HepG2 (cell line): ENCODE data around the gene SWSAP1. TPM values are rescaled to one million over a fixed set of nuclear protein-coding genes. Genes with fewer than 3 reads are reported as not detected.

ENCODE experiments used
- CENPBD1 ChIP-seq: sonication (generic); formaldehyde crosslinking; IDR thresholded peaks from 2 replicates; pipeline ENCODE4 v1.8.0; 2022; ENCODE audit warnings: missing genetic modification reagents, low read depth, mild to moderate bottlenecking, borderline replicate concordance
- GRHL1 ChIP-seq: sonication (generic); formaldehyde crosslinking; conservative IDR thresholded peaks from 2 replicates; pipeline ENCODE4 v1.8.0; 2022; ENCODE audit warnings: missing genetic modification reagents
- HDAC6 ChIP-seq: fragments of 200-600 bp; sonication (generic); IDR thresholded peaks from 2 replicates; pipeline ENCODE4 v1.7.0; 2017; ENCODE audit warnings: mild to moderate bottlenecking, antibody characterized with exemption, low read length, low read depth
- IKZF1 ChIP-seq: fragments of 450-650 bp; IDR thresholded peaks from 2 replicates; pipeline ENCODE4 v1.7.1; 2016
- KDM2A ChIP-seq: sonication (generic); formaldehyde crosslinking; IDR thresholded peaks from 2 replicates; pipeline ENCODE4 v1.4.0; 2020; ENCODE audit warnings: low read depth, missing genetic modification reagents, borderline replicate concordance
- PBX3 ChIP-seq: sonication (generic); formaldehyde crosslinking; IDR thresholded peaks from 2 replicates; pipeline ENCODE4 v1.8.1; 2023; ENCODE audit warnings: missing genetic modification reagents, inconsistent platforms, borderline replicate concordance
- PPARG ChIP-seq: conservative IDR thresholded peaks from 2 replicates; pipeline ENCODE4 v1.6.1; 2016; ENCODE audit warnings: missing biosample characterization, missing genetic modification reagents
- RBM22 ChIP-seq: fragments of 200-400 bp; formaldehyde crosslinking; optimal IDR thresholded peaks from 2 replicates; pipeline ENCODE3; 2017; ENCODE audit warnings: mild to moderate bottlenecking, low read length, moderate library complexity
- REL ChIP-seq: sonication (generic); formaldehyde crosslinking; conservative IDR thresholded peaks from 2 replicates; pipeline ENCODE4 v1.8.0; 2022; ENCODE audit warnings: mild to moderate bottlenecking, missing genetic modification reagents, moderate library complexity
- SETDB1 ChIP-seq: sonication (generic); formaldehyde crosslinking; IDR thresholded peaks from 2 replicates; pipeline ENCODE4 v1.5.1; 2020; ENCODE audit warnings: missing genetic modification reagents, mild to moderate bottlenecking, borderline replicate concordance
- SRY ChIP-seq: sonication (generic); formaldehyde crosslinking; IDR thresholded peaks from 2 replicates; pipeline ENCODE4 v1.8.0; 2022; ENCODE audit warnings: mild to moderate bottlenecking, missing genetic modification reagents
- U2AF2 ChIP-seq: fragments of 200-400 bp; formaldehyde crosslinking; IDR thresholded peaks from 2 replicates; pipeline ENCODE4 v1.6.1; 2017; ENCODE audit warnings: low read depth, mild to moderate bottlenecking, low read length
- ZBTB8A ChIP-seq: sonication (generic); formaldehyde crosslinking; IDR thresholded peaks from 2 replicates; pipeline ENCODE4 v1.4.0; 2020; ENCODE audit warnings: mild to moderate bottlenecking, low read depth, missing genetic modification reagents, borderline replicate concordance
- ZFYVE20 ChIP-seq: sonication (generic); formaldehyde crosslinking; IDR thresholded peaks from 2 replicates; pipeline ENCODE4 v1.8.0; 2023; ENCODE audit warnings: low read depth, mild to moderate bottlenecking, moderate library complexity, missing genetic modification reagents, borderline replicate concordance
- ZNF24 ChIP-seq: fragments of 450-650 bp; IDR thresholded peaks from 2 replicates; pipeline ENCODE4 v1.6.1; 2017; ENCODE audit warnings: antibody characterized with exemption, mild to moderate bottlenecking
- ZNF274 ChIP-seq: sonication (generic); formaldehyde crosslinking; IDR thresholded peaks from 2 replicates; pipeline ENCODE4 v1.5.1; 2020; ENCODE audit warnings: mild to moderate bottlenecking, missing genetic modification reagents
- ZNF503 ChIP-seq: sonication (generic); formaldehyde crosslinking; IDR thresholded peaks from 2 replicates; pipeline ENCODE4 v1.4.0; 2020; ENCODE audit warnings: missing genetic modification reagents
- ZNF552 ChIP-seq: sonication (generic); formaldehyde crosslinking; IDR thresholded peaks from 2 replicates; pipeline ENCODE4 v1.9.0; 2022; ENCODE audit warnings: missing genetic modification reagents, mild to moderate bottlenecking, borderline replicate concordance
- ZNF687 ChIP-seq: sonication (generic); formaldehyde crosslinking; IDR thresholded peaks from 2 replicates; pipeline ENCODE4 v1.5.1; 2020; ENCODE audit warnings: mild to moderate bottlenecking, missing genetic modification reagents, moderate library complexity
- ZSCAN9 ChIP-seq: IDR thresholded peaks from 2 replicates; pipeline ENCODE4 v1.6.1; 2016; ENCODE audit warnings: borderline replicate concordance
- polyA plus RNA-seq, 8 experiments: library from polyadenylated mRNA; depleted of rRNA in 3 of 8; stranded (reverse) in 7 of 8; unstranded in 1 of 8; fragments of >200 nt; fragmentation: Illumina TruSeq in 4 of 8; extraction: Trizol in 4 of 8; gene quantifications; 2 replicates each; pipeline versions ENCODE4 v1.2.1 to v1.2.3, GENCODE V29; 2011 to 2016; ENCODE audit warnings: low read depth in 4 of 8, missing spikeins in 1 of 8, mixed read lengths in 1 of 8; ENCODE audit not compliant: insufficient read depth in 1 of 8
- total RNA-seq, 5 experiments: library from RNA; depleted of rRNA; stranded (reverse); fragments of >200 nt; fragmentation: Illumina TruSeq; extraction: Trizol; gene quantifications; 2 replicates each; pipeline ENCODE4 v1.2.3, GENCODE V29; 2016; ENCODE audit warnings: low read depth in 1 of 5

The SWSAP1 gene
- total and polyA plus RNA-seq, 2 of the 13 experiments (the other 11 are each of a cell fraction or from before 2014, with no cell fraction given), result 2.7 to 3.3 TPM

GRCh38 chr19:11355160-11356073 lies 19.0 kb upstream of the SWSAP1 start, which contains the start of gene PLPPR2 (continued):
- TF ChIP-seq SRY (CRISPR knock-in tag) (no peak), U2AF2 (no peak), REL (CRISPR knock-in tag) (no peak), CENPBD1 (CRISPR knock-in tag) (no peak), ZNF552 (CRISPR knock-in tag) (no peak), PPARG (no peak), ZSCAN9 (CRISPR knock-in tag) (no peak), RBM22 (no peak), ZNF24 (no peak), ZNF503 (CRISPR knock-in tag) (no peak), ZNF274 (CRISPR knock-in tag) (no peak), SETDB1 (CRISPR knock-in tag) (no peak), IKZF1 (no peak), HDAC6 (no peak), ZFYVE20 (no peak), ZBTB8A (no peak), PBX3 (CRISPR knock-in tag) (no peak), KDM2A (CRISPR knock-in tag) (peak; percentile 74), GRHL1 (CRISPR knock-in tag) (no peak), ZNF687 (peak; percentile 59)
